HL-60 (cell line): Measurements from ENCODE around the gene PTGFR.

ENCODE experiments used
- DNase-seq, 2 experiments: peaks; one replicate each; pipeline ENCODE4 v3.0.0-alpha.2; 2010 to 2020; ENCODE audit warnings: low read depth in 1 of 2, low spot score in 1 of 2
- H3K27ac ChIP-seq: fragments of 250-450 bp; sonication (Bioruptor Pico); replicated peaks from 2 replicates; pipeline ENCODE4 v1.5.1; 2020; ENCODE audit warnings: mild to moderate bottlenecking, moderate library complexity
- H3K27me3 ChIP-seq: fragments of 250-450 bp; sonication (Bioruptor Pico); 2 replicates; pipeline ENCODE4 v1.5.1; 2021; ENCODE audit warnings: mild to moderate bottlenecking, moderate library complexity; ENCODE audit not compliant: insufficient read depth, poor library complexity, severe bottlenecking
- H3K4me3 ChIP-seq: replicated peaks from 2 replicates; pipeline ENCODE4 v1.5.1; 2011; ENCODE audit warnings: mild to moderate bottlenecking, control low read depth, low read length; ENCODE audit not compliant: insufficient read depth
- GABPA ChIP-seq: IDR thresholded peaks from 2 replicates; pipeline ENCODE4 v1.6.1; 2012; ENCODE audit warnings: low read depth
- POLR2AphosphoS5 ChIP-seq: IDR thresholded peaks from 2 replicates; pipeline ENCODE4 v1.6.1; 2012; ENCODE audit warnings: low read depth
- SPI1 ChIP-seq: IDR thresholded peaks from 2 replicates; pipeline ENCODE4 v1.6.1; 2012; ENCODE audit warnings: low read depth, mild to moderate bottlenecking, borderline replicate concordance
- TF ChIP-seq, protein P1 (sequence below): IDR thresholded peaks from 2 replicates; pipeline ENCODE4 v1.6.1; 2012; ENCODE audit warnings: low read depth; ENCODE audit not compliant: insufficient replicate concordance
- TF ChIP-seq, protein P2 (sequence below): IDR thresholded peaks from one replicate; pipeline ENCODE4 v1.5.1; 2011; ENCODE audit warnings: low read length, control low read depth, inconsistent platforms; ENCODE audit not compliant: insufficient read depth

Gene PTGFR

DNA sequence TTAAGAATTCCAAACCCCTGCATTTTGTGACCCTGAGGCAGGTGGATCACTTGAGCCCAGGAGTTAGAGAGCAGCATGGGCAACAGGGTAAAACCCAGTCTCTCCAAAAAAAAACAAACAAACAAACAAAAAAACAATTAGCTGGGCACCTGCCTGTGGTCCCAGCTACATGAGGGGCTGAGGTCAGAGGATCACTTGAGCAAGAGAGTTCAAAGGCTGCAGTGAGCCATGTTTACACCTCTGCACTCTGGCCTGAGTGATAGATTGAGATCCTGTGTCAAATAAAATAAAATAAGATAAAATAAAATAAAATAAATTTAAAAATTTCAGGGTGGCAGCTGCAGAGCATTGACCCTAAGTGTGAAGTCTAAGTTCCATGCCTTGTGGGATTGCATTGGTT, 16.7 kb upstream of the PTGFR start:
- TF ChIP-seq, protein P1, sequence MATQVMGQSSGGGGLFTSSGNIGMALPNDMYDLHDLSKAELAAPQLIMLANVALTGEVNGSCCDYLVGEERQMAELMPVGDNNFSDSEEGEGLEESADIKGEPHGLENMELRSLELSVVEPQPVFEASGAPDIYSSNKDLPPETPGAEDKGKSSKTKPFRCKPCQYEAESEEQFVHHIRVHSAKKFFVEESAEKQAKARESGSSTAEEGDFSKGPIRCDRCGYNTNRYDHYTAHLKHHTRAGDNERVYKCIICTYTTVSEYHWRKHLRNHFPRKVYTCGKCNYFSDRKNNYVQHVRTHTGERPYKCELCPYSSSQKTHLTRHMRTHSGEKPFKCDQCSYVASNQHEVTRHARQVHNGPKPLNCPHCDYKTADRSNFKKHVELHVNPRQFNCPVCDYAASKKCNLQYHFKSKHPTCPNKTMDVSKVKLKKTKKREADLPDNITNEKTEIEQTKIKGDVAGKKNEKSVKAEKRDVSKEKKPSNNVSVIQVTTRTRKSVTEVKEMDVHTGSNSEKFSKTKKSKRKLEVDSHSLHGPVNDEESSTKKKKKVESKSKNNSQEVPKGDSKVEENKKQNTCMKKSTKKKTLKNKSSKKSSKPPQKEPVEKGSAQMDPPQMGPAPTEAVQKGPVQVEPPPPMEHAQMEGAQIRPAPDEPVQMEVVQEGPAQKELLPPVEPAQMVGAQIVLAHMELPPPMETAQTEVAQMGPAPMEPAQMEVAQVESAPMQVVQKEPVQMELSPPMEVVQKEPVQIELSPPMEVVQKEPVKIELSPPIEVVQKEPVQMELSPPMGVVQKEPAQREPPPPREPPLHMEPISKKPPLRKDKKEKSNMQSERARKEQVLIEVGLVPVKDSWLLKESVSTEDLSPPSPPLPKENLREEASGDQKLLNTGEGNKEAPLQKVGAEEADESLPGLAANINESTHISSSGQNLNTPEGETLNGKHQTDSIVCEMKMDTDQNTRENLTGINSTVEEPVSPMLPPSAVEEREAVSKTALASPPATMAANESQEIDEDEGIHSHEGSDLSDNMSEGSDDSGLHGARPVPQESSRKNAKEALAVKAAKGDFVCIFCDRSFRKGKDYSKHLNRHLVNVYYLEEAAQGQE, result no peak
- TF ChIP-seq POLR2AphosphoS5, result no peak
- no peak for TF ChIP-seq GABPA
- TF ChIP-seq SPI1, result no peak
- TF ChIP-seq, protein P2, sequence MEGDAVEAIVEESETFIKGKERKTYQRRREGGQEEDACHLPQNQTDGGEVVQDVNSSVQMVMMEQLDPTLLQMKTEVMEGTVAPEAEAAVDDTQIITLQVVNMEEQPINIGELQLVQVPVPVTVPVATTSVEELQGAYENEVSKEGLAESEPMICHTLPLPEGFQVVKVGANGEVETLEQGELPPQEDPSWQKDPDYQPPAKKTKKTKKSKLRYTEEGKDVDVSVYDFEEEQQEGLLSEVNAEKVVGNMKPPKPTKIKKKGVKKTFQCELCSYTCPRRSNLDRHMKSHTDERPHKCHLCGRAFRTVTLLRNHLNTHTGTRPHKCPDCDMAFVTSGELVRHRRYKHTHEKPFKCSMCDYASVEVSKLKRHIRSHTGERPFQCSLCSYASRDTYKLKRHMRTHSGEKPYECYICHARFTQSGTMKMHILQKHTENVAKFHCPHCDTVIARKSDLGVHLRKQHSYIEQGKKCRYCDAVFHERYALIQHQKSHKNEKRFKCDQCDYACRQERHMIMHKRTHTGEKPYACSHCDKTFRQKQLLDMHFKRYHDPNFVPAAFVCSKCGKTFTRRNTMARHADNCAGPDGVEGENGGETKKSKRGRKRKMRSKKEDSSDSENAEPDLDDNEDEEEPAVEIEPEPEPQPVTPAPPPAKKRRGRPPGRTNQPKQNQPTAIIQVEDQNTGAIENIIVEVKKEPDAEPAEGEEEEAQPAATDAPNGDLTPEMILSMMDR, result no peak
- Histone ChIP-seq H3K27ac (no peak overlapping the region), H3K4me3 (no peak overlapping the region), H3K27me3 (no peaks in the 10 kb centered on the region)
- no peak for DNase-seq

DNA sequence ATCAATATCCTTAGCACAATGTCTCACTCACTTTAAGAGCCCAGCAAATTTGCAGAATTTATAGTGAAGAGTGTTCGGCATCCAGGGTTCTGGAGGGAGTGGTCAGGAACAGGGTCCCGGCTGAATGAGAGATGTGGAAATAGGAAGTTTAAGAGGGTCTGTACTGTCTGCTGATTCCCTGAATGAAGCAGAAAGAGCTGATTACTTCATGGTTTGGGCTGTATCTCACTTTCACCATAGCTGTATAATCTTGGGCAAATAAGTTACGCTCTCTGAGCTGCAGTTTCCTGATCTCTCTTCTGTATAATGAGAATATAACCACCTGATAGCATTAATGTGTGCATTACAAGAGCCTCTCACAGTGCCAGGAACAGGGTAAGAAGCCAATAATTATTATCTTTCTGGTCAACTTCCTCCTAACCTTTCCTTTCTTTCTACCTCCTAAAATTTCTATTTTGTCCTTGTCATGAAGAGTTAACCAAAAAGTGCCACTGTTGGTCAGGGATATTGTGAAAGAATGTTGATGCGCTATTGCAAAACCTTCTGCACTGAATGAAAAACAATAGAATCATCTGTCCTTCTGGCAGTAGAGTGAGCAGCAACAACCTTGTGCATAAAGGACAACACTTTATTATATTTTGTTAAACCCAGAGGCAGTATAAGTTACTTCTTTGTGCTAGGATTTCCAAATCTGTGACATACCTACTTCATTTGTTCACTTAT, 14.7 kb upstream of the PTGFR start:
- Histone ChIP-seq H3K27ac (no peak overlapping the region), H3K27me3 (no peaks in the 10 kb centered on the region), H3K4me3 (no peak overlapping the region)
- no peak for TF ChIP-seq POLR2AphosphoS5
- no peak for TF ChIP-seq GABPA
- TF ChIP-seq, protein P1, result no peak
- TF ChIP-seq, protein P2, result no peak
- no peak for TF ChIP-seq SPI1
- DNase-seq, result peak; percentile 13 to 14

DNA sequence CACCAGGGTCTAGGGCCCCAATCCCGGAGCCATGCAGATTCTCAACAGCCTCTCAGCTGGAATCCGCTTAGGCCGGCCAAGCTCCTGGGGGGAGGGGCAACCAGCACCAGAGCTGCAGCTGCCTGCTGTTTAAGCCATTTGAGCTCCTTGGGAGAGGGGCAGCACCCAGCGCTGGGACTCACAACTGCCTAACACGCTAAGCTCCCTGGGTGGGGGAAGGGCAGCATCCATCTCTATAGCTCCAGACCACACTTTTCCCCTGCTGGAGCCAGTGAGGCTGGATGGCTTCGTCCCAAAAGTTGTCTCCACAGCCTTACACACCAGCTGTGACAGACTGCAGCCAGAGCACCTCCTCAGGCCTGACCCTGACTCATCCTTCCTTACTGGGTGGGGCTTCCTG, 6.9 kb upstream of the PTGFR start:
- TF ChIP-seq, protein P1, result no peak
- no peak for TF ChIP-seq GABPA
- TF ChIP-seq POLR2AphosphoS5, result no peak
- TF ChIP-seq SPI1, result no peak
- TF ChIP-seq, protein P2, result no peak
- no peak overlapping the region for H3K4me3 ChIP-seq
- H3K27ac ChIP-seq, result no peak overlapping the region
- H3K27me3 ChIP-seq, result no peaks in the 10 kb centered on the region
- DNase-seq, result no peak
